HUES6 (cell line): ENCODE results near the gene MLXIP.

ENCODE experiments used
- H3K27ac ChIP-seq: 2 replicates; pipeline ENCODE4 v1.7.0; 2013; ENCODE audit warnings: low read depth, mild to moderate bottlenecking, low read length, inconsistent platforms
- H3K27me3 ChIP-seq: 2 replicates; pipeline ENCODE4 v1.6.1; 2013; ENCODE audit warnings: low read length; ENCODE audit not compliant: control insufficient read depth, insufficient read depth
- H3K36me3 ChIP-seq: 2 replicates; pipeline ENCODE4 v1.6.1; 2013; ENCODE audit warnings: low read length; ENCODE audit not compliant: control insufficient read depth, insufficient read depth
- H3K4me1 ChIP-seq: 2 replicates; pipeline ENCODE4 v1.6.1; 2013; ENCODE audit warnings: low read length; ENCODE audit not compliant: control insufficient read depth, insufficient read depth
- H3K4me3 ChIP-seq: 2 replicates; pipeline ENCODE4 v1.5.1; 2013; ENCODE audit warnings: low read depth, low read length
- H3K9ac ChIP-seq: one replicate; pipeline ENCODE4 v1.6.1; 2013; ENCODE audit warnings: mild to moderate bottlenecking, low read length
- H3K9me3 ChIP-seq: 2 replicates; pipeline ENCODE4 v1.6.1; 2013; ENCODE audit warnings: low read depth, low read length; ENCODE audit not compliant: control insufficient read depth, insufficient read depth

The MLXIP gene

DNA sequence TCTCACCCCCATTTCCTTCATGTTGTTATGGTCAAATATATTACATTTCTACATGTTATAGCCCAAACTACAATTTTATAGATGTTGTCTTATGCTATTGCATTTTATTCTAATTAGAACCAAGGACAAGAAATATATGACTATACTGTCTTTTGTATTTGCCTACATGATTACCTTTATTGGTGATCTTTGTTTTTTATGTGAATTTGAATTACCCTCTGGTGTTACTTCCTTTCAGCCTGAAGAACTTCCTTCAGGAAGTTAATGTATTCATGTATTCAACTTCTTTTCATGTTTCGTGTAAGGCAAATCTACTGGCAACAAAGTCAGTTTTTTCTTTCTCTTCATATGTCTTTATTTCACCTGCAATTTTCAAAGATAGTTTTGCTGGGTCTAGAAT is 116.2 kb downstream of the MLXIP start:
- Histone ChIP-seq H3K9me3 (peaks cover 10% of the 10 kb centered on the region; the same call in 1 of the 2 replicates), H3K4me3 (no peak overlapping the region), H3K27ac (no peak overlapping the region), H3K27me3 (no peaks in the 10 kb centered on the region), H3K36me3 (no peaks in the 10 kb centered on the region), H3K4me1 (no peaks in the 10 kb centered on the region), H3K9ac (no peak overlapping the region)

DNA sequence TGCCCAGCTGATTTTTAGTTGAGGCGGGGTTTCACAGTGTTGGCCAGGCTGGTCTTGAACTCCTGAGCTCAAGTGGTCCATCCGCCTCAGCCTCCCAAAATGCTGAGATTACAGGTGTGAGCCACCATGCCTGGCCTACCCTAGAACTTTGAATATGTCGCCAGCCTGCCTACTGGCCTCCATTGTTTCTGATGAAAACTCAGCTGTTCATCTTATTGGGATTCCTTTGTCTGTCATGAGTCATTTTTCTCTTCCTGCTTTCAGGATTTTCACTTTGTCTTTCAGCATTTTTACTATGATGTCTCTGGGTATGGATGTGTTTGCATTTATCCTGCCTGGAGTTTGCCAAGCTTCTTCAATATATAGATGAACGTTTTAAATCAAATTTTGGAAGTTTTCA is 116.8 kb downstream of the MLXIP start:
- no peak overlapping the region for H3K4me3 ChIP-seq
- no peaks in the 10 kb centered on the region for H3K27me3 ChIP-seq
- H3K27ac ChIP-seq, result no peak overlapping the region
- no peaks in the 10 kb centered on the region for H3K4me1 ChIP-seq
- H3K9ac ChIP-seq, result no peak overlapping the region
- H3K9me3 ChIP-seq, result peaks cover 10% of the 10 kb centered on the region; the same call in 1 of the 2 replicates
- H3K36me3 ChIP-seq, result no peaks in the 10 kb centered on the region
